Liver (tissue), 9 donors: ENCODE results near the gene CMIP. TPM values are rescaled to one million over a fixed set of nuclear protein-coding genes. Genes with fewer than 3 reads are reported as not detected.

ENCODE experiments used
- DNase-seq: peaks from one replicate; pipeline ENCODE4 v3.0.0-alpha.2; 2017; ENCODE audit warnings: low spot score
- H3K27ac ChIP-seq, 2 donors: one replicate each; pipeline ENCODE4 v1.7.0; 2013; ENCODE audit warnings: inconsistent platforms in 2 of 2, low read length in 2 of 2, control low read depth in 1 of 2, low read depth in 1 of 2, mild to moderate bottlenecking in 1 of 2
- H3K27me3 ChIP-seq, 4 donors: one replicate each; pipeline versions ENCODE4 v1.6.1 to v1.7.0; 2013; ENCODE audit warnings: low read length in 3 of 4, inconsistent platforms in 1 of 4, mild to moderate bottlenecking in 1 of 4, moderate library complexity in 1 of 4; ENCODE audit not compliant: control insufficient read depth in 4 of 4, insufficient read depth in 4 of 4
- H3K36me3 ChIP-seq, 4 donors: one replicate each; pipeline versions ENCODE4 v1.6.1 to v1.7.0; 2013; ENCODE audit warnings: low read length in 3 of 4, mild to moderate bottlenecking in 3 of 4, low read depth in 1 of 4, moderate library complexity in 1 of 4; ENCODE audit not compliant: control insufficient read depth in 4 of 4, insufficient read depth in 3 of 4
- H3K4me1 ChIP-seq, 4 donors: one replicate each; pipeline versions ENCODE4 v1.6.1 to v1.7.0; 2013; ENCODE audit warnings: low read length in 3 of 4, mild to moderate bottlenecking in 3 of 4, moderate library complexity in 1 of 4; ENCODE audit not compliant: control insufficient read depth in 4 of 4, insufficient read depth in 4 of 4
- H3K4me3 ChIP-seq, 3 donors: one replicate each; pipeline versions ENCODE4 v1.6.1 to v1.7.0; 2013; ENCODE audit warnings: low read length in 3 of 3, control low read depth in 1 of 3, low read depth in 1 of 3, mild to moderate bottlenecking in 1 of 3
- H3K9ac ChIP-seq, 2 donors: one replicate each; pipeline ENCODE4 v1.7.0; 2013; ENCODE audit warnings: low read length in 2 of 2, mild to moderate bottlenecking in 2 of 2, moderate library complexity in 2 of 2, control low read depth in 1 of 2, low read depth in 1 of 2
- H3K9me3 ChIP-seq, 4 donors: one replicate each; pipeline versions ENCODE4 v1.6.1 to v1.7.0; 2013; ENCODE audit warnings: low read length in 3 of 4; ENCODE audit not compliant: control insufficient read depth in 4 of 4
- ATF3 ChIP-seq: IDR thresholded peaks from 2 replicates; pipeline ENCODE4 v1.6.1; 2016; ENCODE audit warnings: antibody characterized with exemption
- CTCF ChIP-seq: fragments of 150-350 bp; IDR thresholded peaks from 2 replicates; pipeline ENCODE4 v1.5.1; 2017; ENCODE audit warnings: improper control_type of control experiment, low read depth, low read length; ENCODE audit not compliant: missing input control
- EGR1 ChIP-seq, 2 donors: IDR thresholded peaks; 2 replicates each; pipeline ENCODE4 v1.6.1; 2016 to 2018; ENCODE audit warnings: antibody characterized with exemption in 2 of 2, low read depth in 2 of 2
- FOXA1 ChIP-seq: IDR thresholded peaks from 2 replicates; pipeline ENCODE4 v1.6.1; 2016; ENCODE audit warnings: antibody characterized with exemption
- FOXA2 ChIP-seq: IDR thresholded peaks from 2 replicates; pipeline ENCODE4 v1.6.1; 2016; ENCODE audit warnings: antibody characterized with exemption
- GABPA ChIP-seq, 2 donors: IDR thresholded peaks in 1 of 2; conservative IDR thresholded peaks in 1 of 2; 2 replicates each; pipeline ENCODE4 v1.6.1; 2016; ENCODE audit warnings: antibody characterized with exemption in 2 of 2, mild to moderate bottlenecking in 1 of 2, moderate library complexity in 1 of 2
- HNF4A ChIP-seq, 2 donors: conservative IDR thresholded peaks; 2 replicates each; pipeline ENCODE4 v1.6.1; 2016; ENCODE audit warnings: antibody characterized with exemption in 2 of 2, mild to moderate bottlenecking in 2 of 2
- HNF4G ChIP-seq: IDR thresholded peaks from 2 replicates; pipeline ENCODE4 v1.6.1; 2016; ENCODE audit warnings: antibody characterized with exemption
- JUND ChIP-seq, 2 donors: IDR thresholded peaks; 2 replicates each; pipeline ENCODE4 v1.6.1; 2016; ENCODE audit warnings: antibody characterized with exemption in 2 of 2
- MAX ChIP-seq: IDR thresholded peaks from 2 replicates; pipeline ENCODE4 v1.6.1; 2016; ENCODE audit warnings: antibody characterized with exemption
- NR2F2 ChIP-seq: IDR thresholded peaks from 2 replicates; pipeline ENCODE4 v1.6.1; 2016; ENCODE audit warnings: antibody characterized with exemption
- RAD21 ChIP-seq, 2 donors: IDR thresholded peaks; 2 replicates each; pipeline ENCODE4 v1.6.1; 2016; ENCODE audit warnings: antibody characterized with exemption in 2 of 2, mild to moderate bottlenecking in 2 of 2
- REST ChIP-seq: IDR thresholded peaks from 2 replicates; pipeline ENCODE4 v1.6.1; 2016; ENCODE audit warnings: antibody characterized with exemption, mild to moderate bottlenecking
- RXRA ChIP-seq, 2 donors: IDR thresholded peaks; 2 replicates each; pipeline ENCODE4 v1.6.1; 2017 to 2018; ENCODE audit warnings: antibody characterized with exemption in 2 of 2, mild to moderate bottlenecking in 1 of 2
- SP1 ChIP-seq: IDR thresholded peaks from 2 replicates; pipeline ENCODE4 v1.6.1; 2018; ENCODE audit warnings: antibody characterized with exemption, mild to moderate bottlenecking
- TAF1 ChIP-seq: conservative IDR thresholded peaks from 2 replicates; pipeline ENCODE4 v1.6.1; 2016; ENCODE audit warnings: antibody characterized with exemption, mild to moderate bottlenecking
- YY1 ChIP-seq: IDR thresholded peaks from 2 replicates; pipeline ENCODE4 v1.6.1; 2016; ENCODE audit warnings: antibody characterized with exemption, mild to moderate bottlenecking
- ZBTB33 ChIP-seq: IDR thresholded peaks from 2 replicates; pipeline ENCODE4 v1.6.1; 2016; ENCODE audit warnings: antibody characterized with exemption
- WGBS: extraction: QIAGEN DNeasy Blood & Tissue Kit; methylation state at CpG from one replicate; pipeline ENCODE4 v1.1.7; 2013; 5-methylcytosine and 5-hydroxymethylcytosine counted together
- polyA plus RNA-seq, 2 donors: library from polyadenylated mRNA; stranded (reverse) in 1 of 2; unstranded in 1 of 2; fragments of 200-250 nt in 1 of 2; fragments of >200 nt in 1 of 2; fragmentation: Nextera tagmentation in 1 of 2; extraction: Ambion mirVana in 1 of 2; gene quantifications; one replicate each; pipeline versions ENCODE4 v1.2.1 to v1.2.3, GENCODE V29; 2013 to 2015
- total RNA-seq, 2 donors: library from RNA; depleted of rRNA; stranded (reverse); fragments of >200 nt; gene quantifications; one replicate each; pipeline ENCODE4 v1.2.3, GENCODE V29; 2014
- donor health status: healthy.
- donor health status: healthy.
- donor health status: healthy.
- donor health status: healthy.
- donor health status: healthy.

The CMIP gene
- total and polyA plus RNA-seq, 4 donors = 1.7 to 15.6 (median 10.1) TPM

- Histone ChIP-seq H3K36me3 (no peaks in the 10 kb centered on the region), H3K9ac (no peak overlapping the region), H3K4me1 (peaks cover 0 to 9% (median 3%) of the 10 kb centered on the region in 4 donors), H3K27me3 (no peaks in the 10 kb centered on the region), H3K4me3 (no peak overlapping the region), H3K9me3 (no peaks in the 10 kb centered on the region), H3K27ac (no peak overlapping the region)
- DNase-seq = no peak
- 95% methylated on average over 8 of the region's 8 CpGs for WGBS
- TF ChIP-seq RAD21 (IDR thresholded peaks at IDR 0.05) (no peak), RXRA (IDR thresholded peaks at IDR 0.05) (no peak), TAF1 (no peak), FOXA1 (no peak), ZBTB33 (no peak)
These were observed 287.0 kb downstream of the CMIP start for GRCh38 chr16:81731649-81732048.

- no peak overlapping the region for H3K27ac ChIP-seq
- TF ChIP-seq RAD21 (IDR thresholded peaks at IDR 0.05) (no peak), YY1 (no peak), ATF3 (no peak), GABPA (IDR thresholded peaks at IDR 0.05 in 1 of 2, conservative IDR thresholded peaks at IDR 0.05 in 1 of 2) (no peak)
- H3K4me1 ChIP-seq = peaks cover 0 to 11% (median 3%) of the 10 kb centered on the region in 4 donors
- no peak for DNase-seq
- H3K9ac ChIP-seq = no peak overlapping the region
- WGBS = 92% methylated on average over 1 of the region's 1 CpG
- H3K4me3 ChIP-seq = no peak overlapping the region
- H3K9me3 ChIP-seq = no peaks in the 10 kb centered on the region
- H3K36me3 ChIP-seq = no peaks in the 10 kb centered on the region
- H3K27me3 ChIP-seq = no peaks in the 10 kb centered on the region
These were observed 288.1 kb downstream of the CMIP start for GRCh38 chr16:81732699-81733098.

GRCh38 chr16:81733295-81733694 lies 288.7 kb downstream of the CMIP start:
- H3K36me3 ChIP-seq = no peaks in the 10 kb centered on the region
- peaks cover 0 to 17% (median 6%) of the 10 kb centered on the region in 4 donors for H3K4me1 ChIP-seq
- H3K4me3 ChIP-seq = no peak overlapping the region
- no peak for DNase-seq
- 84% methylated on average over 1 of the region's 1 CpG for WGBS
- no peaks in the 10 kb centered on the region for H3K27me3 ChIP-seq
- H3K9ac ChIP-seq = no peak overlapping the region
- no peak for TF ChIP-seq CTCF
- TF ChIP-seq FOXA1 = no peak
- TF ChIP-seq GABPA (IDR thresholded peaks at IDR 0.05 in 1 of 2, conservative IDR thresholded peaks at IDR 0.05 in 1 of 2) = no peak
- no peak for TF ChIP-seq MAX
- no peak for TF ChIP-seq ZBTB33
- TF ChIP-seq EGR1 (IDR thresholded peaks at IDR 0.05; ENCODE audit: low read depth in 2 of 2) = no peak
- TF ChIP-seq FOXA2 = no peak
- no peak for TF ChIP-seq SP1
- TF ChIP-seq HNF4A (conservative IDR thresholded peaks at IDR 0.05) = no peak
- no peak for TF ChIP-seq RAD21 (IDR thresholded peaks at IDR 0.05)
- no peak for TF ChIP-seq JUND (IDR thresholded peaks at IDR 0.05)
- TF ChIP-seq RXRA (IDR thresholded peaks at IDR 0.05) = no peak
- TF ChIP-seq YY1 = no peak
- no peak for TF ChIP-seq TAF1
- TF ChIP-seq NR2F2 = no peak
- no peak for TF ChIP-seq HNF4G
- no peak for TF ChIP-seq ATF3
- TF ChIP-seq REST = no peak
- no peaks in the 10 kb centered on the region for H3K9me3 ChIP-seq
- H3K27ac ChIP-seq = no peak overlapping the region
